Naive thymus-derived CD8-positive, alpha-beta T cell (primary cell): Measurements from ENCODE around the gene BMERB1. TPM values are rescaled to one million over a fixed set of nuclear protein-coding genes. Genes with fewer than 3 reads are reported as not detected.
A peak's percentile ranks its signal among the peaks of the same experiment; 100 is the strongest.
"Not testable (repeated sequence)": the region's sequence is repeated elsewhere in the genome, so short reads cannot be mapped to it uniquely, and the experiment has no call there.

ENCODE experiments used
- ATAC-seq, 2 donors: fragments of 150-1000 bp; cut with Tn5 transposase in 1 of 2; sonication (Bioruptor Pico), chemical (Tn5 transposase) in 1 of 2; 1 replicate in 1 of 2; 2 replicates in 1 of 2; pipeline ENCODE4 v1.10.0; 2021; ENCODE audit warnings: mild to moderate bottlenecking in 2 of 2, moderate library complexity in 2 of 2
- POLR2A ChIA-PET: fragments of 350-600 bp; sonication (Branson Sonifier 250); formaldehyde crosslinking; loops from one replicate; lab custom pipeline; 2021; ENCODE audit warnings: antibody characterized with exemption; lab: Charles Lee
- DNase-seq, 10 donors: peaks; one replicate each; pipeline versions ENCODE4 v3.0.0 to v3.0.0-alpha.2; 2020 to 2022
- H3K27ac Mint-ChIP-seq, 10 donors: one replicate each; pipeline ENCODE4 v1.8.0; 2020 to 2022; ENCODE audit warnings: mild to moderate bottlenecking in 10 of 10, mixed read lengths in 10 of 10, moderate library complexity in 4 of 10, inconsistent platforms in 1 of 10
- H3K27me3 Mint-ChIP-seq, 5 donors: one replicate each; pipeline ENCODE4 v1.8.0; 2021 to 2022; ENCODE audit warnings: mixed read lengths in 5 of 5
- H3K36me3 Mint-ChIP-seq, 3 donors: one replicate each; pipeline ENCODE4 v1.8.0; 2020 to 2022; ENCODE audit warnings: mixed read lengths in 3 of 3, mild to moderate bottlenecking in 2 of 3, inconsistent platforms in 1 of 3
- H3K4me1 Mint-ChIP-seq, 4 donors: one replicate each; pipeline ENCODE4 v1.8.0; 2021 to 2022; ENCODE audit warnings: mixed read lengths in 4 of 4
- H3K4me3 Mint-ChIP-seq, 10 donors: one replicate each; pipeline ENCODE4 v1.8.0; 2020 to 2022; ENCODE audit warnings: mild to moderate bottlenecking in 10 of 10, mixed read lengths in 10 of 10, moderate library complexity in 6 of 10, inconsistent platforms in 1 of 10
- H3K9me3 Mint-ChIP-seq, 9 donors: one replicate each; pipeline ENCODE4 v1.8.0; 2020 to 2022; ENCODE audit warnings: mixed read lengths in 9 of 9, mild to moderate bottlenecking in 3 of 9, inconsistent platforms in 1 of 9, moderate library complexity in 1 of 9
- polyA plus RNA-seq, 3 donors: library from polyadenylated mRNA; unstranded; fragments of 300-500 nt; fragmentation: Illumina TruSeq; gene quantifications; one replicate each; pipeline ENCODE4 v1.2.3, GENCODE V29; 2021
- total RNA-seq, 8 experiments: library from RNA in 2 of 8; stranded (reverse) in 2 of 8; gene quantifications; one replicate each; pipeline ENCODE4 v1.2.3 and lab custom pipeline; 2021 to 2026

The BMERB1 gene
- total and polyA plus RNA-seq, 5 experiments from 2014 or later = 1.4 to 4.6 (median 2.2) TPM

DNA sequence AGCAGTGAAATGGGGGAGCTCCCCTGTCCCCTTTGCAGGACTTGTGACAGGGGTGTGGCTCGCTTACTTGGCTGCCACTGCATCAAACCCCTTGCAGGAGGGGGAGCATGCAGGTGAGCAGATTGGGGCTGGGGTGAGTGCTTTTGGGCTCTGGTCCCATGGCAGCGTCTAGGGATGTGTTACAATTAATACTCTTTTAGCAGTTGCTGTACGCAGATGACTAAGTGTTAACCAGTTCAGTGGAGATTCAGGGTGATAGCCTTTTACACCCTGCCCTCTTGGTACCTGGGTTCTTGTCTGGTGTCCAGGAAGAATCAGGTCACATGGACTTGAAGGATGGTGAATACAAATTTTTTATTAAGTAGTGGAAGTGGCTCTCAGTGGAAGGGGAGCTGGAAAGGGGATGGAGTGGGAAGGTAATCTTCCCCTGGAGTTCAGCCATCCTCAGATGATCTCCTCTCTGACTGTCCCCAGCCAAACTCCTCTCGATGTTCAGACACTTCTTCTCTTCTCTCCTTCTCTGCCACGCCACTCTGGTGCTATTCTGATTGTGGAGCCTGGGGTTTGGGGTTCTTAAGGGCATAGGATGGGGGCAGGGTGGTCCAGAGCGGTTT lies 108.5 kb downstream of the BMERB1 start:
- Mint-ChIP-seq H3K4me3 (no peak overlapping the region), H3K27me3 (no peaks in the 10 kb centered on the region), H3K36me3 (peaks cover 0 to 5% (median 0%) of the 10 kb centered on the region in 3 donors), H3K4me1 (peaks cover 0 to 3% (median 0%) of the 10 kb centered on the region in 4 donors), H3K9me3 (peaks cover 0 to 3% (median 0%) of the 10 kb centered on the region in 9 donors), H3K27ac (no peak overlapping the region)
- POLR2A ChIA-PET = no interaction called here
- DNase-seq = no peak
- ATAC-seq = no peak

DNA sequence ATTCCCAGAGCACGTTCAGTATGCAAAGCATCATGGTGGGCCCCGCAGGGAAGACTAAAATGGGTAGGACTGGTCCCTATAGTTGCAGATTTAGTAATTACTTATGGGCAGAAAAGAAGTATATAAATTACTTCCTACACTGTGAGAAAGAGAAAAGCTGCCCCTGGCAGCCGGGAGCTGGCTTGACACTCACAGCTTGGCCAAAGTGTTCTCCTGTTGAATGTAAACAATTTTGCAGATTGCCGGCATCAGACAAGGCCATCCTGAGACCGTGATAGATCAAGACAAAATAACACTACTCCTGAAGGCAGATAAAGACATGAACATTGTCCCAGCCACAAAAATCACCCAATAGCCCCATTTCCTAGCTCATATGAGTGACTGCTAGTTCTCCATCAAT lies 110.0 kb downstream of the BMERB1 start:
- ATAC-seq (no peak), DNase-seq (no peak)
- Mint-ChIP-seq H3K36me3 (peaks cover 0 to 5% (median 0%) of the 10 kb centered on the region in 3 donors), H3K9me3 (peaks cover 0 to 3% (median 0%) of the 10 kb centered on the region in 9 donors), H3K4me1 (peaks cover 0 to 3% (median 0%) of the 10 kb centered on the region in 4 donors), H3K27ac (no peak overlapping the region), H3K4me3 (no peak overlapping the region), H3K27me3 (no peaks in the 10 kb centered on the region)
- POLR2A ChIA-PET = no interaction called here

DNA sequence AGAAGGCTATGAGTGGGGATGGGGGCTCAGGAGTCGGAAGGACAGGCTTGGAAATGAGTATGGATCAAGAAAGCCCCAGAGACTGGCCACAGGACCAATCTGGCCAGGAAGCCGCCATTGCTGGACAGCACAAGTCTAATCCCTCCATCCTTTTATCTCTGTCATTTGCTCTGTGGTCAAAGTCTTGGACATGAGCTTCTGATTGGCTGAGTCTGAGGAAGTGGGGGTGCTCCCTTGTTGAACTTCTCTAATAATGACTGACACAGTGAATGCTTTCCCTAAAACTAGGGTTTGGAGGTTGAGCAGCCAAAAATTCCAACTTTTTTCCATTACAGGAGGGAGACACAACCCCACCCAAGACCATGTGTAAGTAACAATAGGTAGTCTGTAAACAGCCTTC lies 111.2 kb downstream of the BMERB1 start:
- H3K9me3 Mint-ChIP-seq = peaks cover 0 to 3% (median 0%) of the 10 kb centered on the region in 9 donors
- DNase-seq (no peak), ATAC-seq (no peak)
- peaks cover 0 to 3% (median 0%) of the 10 kb centered on the region in 4 donors for H3K4me1 Mint-ChIP-seq
- peak overlapping the region in 1 of 10 donors; percentile 14 for H3K27ac Mint-ChIP-seq
- POLR2A ChIA-PET = interaction anchor here (0.7 kb wide), 1 partner anchor 15 kb away, joined by 3 read pairs; no protein-coding TSS in a partner anchor
- peaks cover 0 to 5% (median 0%) of the 10 kb centered on the region in 3 donors for H3K36me3 Mint-ChIP-seq
- H3K4me3 Mint-ChIP-seq = no peak overlapping the region
- H3K27me3 Mint-ChIP-seq = no peaks in the 10 kb centered on the region

DNA sequence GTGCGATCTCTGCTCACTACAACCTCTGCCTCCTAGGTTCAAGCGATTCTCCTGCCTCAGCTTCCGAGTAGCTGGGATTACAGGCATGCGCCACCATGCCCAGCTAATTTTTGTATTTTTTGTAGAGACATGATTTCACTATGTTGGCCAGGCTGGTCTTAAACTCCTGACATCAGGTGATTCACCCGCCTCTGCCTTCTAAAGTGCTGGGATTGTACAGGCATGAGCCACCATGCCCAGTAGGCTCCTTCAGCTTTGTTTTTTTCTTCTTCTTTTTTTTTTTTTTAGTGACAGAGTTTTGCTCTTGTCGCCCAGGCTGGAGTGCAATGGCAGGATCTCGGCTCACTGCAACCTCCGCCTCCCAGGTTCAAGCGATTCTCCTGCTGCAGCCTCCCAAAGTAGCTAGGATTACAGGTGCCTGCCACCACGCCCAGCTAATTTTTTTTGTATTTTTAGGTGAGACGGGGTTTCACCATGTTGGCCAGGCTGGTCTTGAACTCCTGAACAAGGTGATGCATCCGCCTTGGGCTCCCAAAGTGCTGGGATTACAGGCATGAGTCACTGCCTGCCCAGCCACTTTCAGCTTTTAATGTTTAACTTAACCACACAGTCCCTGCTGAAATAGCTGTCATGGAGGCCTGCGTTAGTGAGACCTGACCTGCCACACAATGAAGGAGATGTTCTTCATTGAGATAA lies 112.8 kb downstream of the BMERB1 start:
- not testable (repeated sequence) for ATAC-seq, H3K9me3 Mint-ChIP-seq, H3K27me3 Mint-ChIP-seq, H3K36me3 Mint-ChIP-seq, H3K27ac Mint-ChIP-seq, DNase-seq, H3K4me3 Mint-ChIP-seq, H3K4me1 Mint-ChIP-seq
- POLR2A ChIA-PET = interaction anchor here (0.7 kb wide), 1 partner anchor 48 kb away, joined by 3 read pairs; no protein-coding TSS in a partner anchor

DNA sequence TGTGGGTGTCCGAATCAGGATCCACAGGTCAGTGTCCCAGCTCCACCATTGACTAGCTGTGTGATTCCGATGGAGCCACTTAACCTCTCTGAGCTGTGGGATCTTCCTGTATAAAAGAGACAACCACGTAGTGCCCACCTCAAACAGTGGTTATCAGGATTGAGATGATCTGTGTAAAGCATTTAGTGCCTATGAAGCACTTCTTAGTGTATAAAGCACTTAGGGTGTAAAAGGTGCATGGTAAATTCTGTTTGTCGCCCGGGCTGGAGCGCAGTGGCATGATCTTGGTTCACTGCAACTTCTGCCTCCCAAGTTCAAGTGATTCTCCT lies 113.3 kb downstream of the BMERB1 start:
- ATAC-seq = no peak
- no peak overlapping the region for H3K4me3 Mint-ChIP-seq
- H3K27me3 Mint-ChIP-seq = no peaks in the 10 kb centered on the region
- no peak overlapping the region for H3K27ac Mint-ChIP-seq
- peaks cover 0 to 3% (median 0%) of the 10 kb centered on the region in 9 donors for H3K9me3 Mint-ChIP-seq
- peaks cover 0 to 2% (median under 1%) of the 10 kb centered on the region in 4 donors for H3K4me1 Mint-ChIP-seq
- POLR2A ChIA-PET = interaction anchor here (0.7 kb wide), 1 partner anchor 48 kb away, joined by 3 read pairs; no protein-coding TSS in a partner anchor
- no peak for DNase-seq
- H3K36me3 Mint-ChIP-seq = peaks cover 0 to 5% (median 0%) of the 10 kb centered on the region in 3 donors

DNA sequence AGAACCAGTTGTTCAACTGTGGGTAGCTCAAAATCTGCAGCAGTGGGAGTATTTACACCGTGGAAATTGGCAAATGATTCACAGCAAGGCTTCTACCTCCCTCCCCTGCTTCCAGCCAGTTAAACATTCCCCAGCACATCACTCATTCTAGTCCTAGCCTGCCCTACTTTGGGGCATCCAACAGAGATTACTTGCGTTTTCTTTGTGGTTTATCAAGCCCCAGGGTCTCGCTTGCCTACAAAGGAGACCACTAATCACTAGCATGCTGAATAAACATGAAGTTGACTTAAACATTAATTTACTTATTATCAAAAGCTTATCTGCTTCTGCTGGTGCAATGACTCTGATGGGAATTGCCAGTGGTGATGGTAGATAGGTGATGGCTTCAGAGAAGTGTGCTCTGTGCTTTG lies 114.1 kb downstream of the BMERB1 start:
- no peak for ATAC-seq
- Mint-ChIP-seq H3K27ac (peak overlapping the region in 1 of 10 donors; percentile 8), H3K4me1 (peaks cover 0 to 2% (median 0%) of the 10 kb centered on the region in 4 donors), H3K4me3 (no peak overlapping the region), H3K27me3 (no peaks in the 10 kb centered on the region), H3K9me3 (no peaks in the 10 kb centered on the region), H3K36me3 (no peaks in the 10 kb centered on the region)
- POLR2A ChIA-PET = no interaction called here
- DNase-seq = no peak

DNA sequence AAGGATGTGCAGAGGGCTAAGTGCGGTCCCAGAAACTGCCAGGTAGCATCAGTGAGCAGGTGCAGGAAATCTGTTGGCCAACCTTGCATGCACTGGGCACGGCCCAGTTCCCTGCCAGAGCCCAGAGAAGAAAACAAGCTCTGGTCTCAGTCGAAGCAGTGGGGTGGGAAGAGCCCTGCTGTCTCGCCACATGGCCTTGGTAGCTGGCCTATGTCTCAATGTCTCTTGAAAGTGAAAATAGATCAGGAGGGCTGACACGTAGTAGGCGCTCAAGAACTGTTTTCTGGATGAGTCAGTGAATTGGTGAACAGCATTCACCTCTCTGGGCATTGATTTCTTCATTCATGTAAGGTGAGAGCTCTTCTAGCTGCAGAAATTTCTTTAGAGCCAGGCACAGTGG lies 118.1 kb downstream of the BMERB1 start:
- Mint-ChIP-seq H3K4me3 (no peak overlapping the region), H3K4me1 (peaks cover 0 to 2% (median 0%) of the 10 kb centered on the region in 4 donors), H3K36me3 (no peaks in the 10 kb centered on the region), H3K27ac (peak overlapping the region in 2 of 10 donors; percentile 29 to 30), H3K27me3 (no peaks in the 10 kb centered on the region), H3K9me3 (no peaks in the 10 kb centered on the region)
- DNase-seq (no peak), ATAC-seq (no peak)
- POLR2A ChIA-PET = no interaction called here

DNA sequence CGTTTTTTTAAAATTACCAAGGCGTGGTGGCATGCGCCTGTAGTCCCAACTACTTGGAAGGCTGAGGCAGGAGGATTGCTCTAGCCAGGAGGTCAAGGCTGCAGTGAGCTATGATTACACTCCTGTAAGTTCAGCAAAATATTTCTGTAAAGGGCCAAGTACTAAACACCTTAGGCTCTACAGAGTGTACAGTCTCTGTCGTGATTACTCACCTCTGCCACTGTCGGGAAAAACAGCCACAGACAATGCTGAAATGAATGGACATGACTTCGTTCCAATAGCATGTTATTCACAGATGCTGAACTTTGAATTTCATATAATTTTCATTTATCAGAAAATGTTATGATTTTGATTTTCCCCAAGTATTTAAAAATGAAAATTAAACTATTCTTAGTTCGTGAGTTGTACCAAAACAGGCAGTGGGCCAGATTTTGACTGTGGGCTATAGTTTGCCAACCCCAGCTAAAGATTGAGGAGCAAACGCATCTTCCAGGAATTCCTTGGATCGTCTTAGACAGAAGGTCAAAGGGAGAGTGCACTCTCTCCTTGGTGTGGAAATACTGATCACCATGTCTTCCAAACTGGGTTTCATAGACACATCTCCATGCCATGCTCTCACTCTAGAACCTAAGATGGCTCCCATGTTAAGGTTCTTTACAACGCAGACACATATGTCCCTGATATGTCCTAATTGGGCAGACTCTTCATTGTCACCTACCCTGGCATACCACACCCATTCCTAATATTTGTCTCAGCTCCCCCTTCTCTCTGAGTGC lies 119.1 kb downstream of the BMERB1 start:
- DNase-seq = no peak
- POLR2A ChIA-PET = no interaction called here
- Mint-ChIP-seq H3K4me3 (no peak overlapping the region), H3K36me3 (no peaks in the 10 kb centered on the region), H3K27ac (peak overlapping the region in 2 of 10 donors; percentile 2 to 48), H3K27me3 (no peaks in the 10 kb centered on the region), H3K4me1 (peaks cover 0 to 2% (median 0%) of the 10 kb centered on the region in 4 donors), H3K9me3 (no peaks in the 10 kb centered on the region)
- no peak for ATAC-seq

DNA sequence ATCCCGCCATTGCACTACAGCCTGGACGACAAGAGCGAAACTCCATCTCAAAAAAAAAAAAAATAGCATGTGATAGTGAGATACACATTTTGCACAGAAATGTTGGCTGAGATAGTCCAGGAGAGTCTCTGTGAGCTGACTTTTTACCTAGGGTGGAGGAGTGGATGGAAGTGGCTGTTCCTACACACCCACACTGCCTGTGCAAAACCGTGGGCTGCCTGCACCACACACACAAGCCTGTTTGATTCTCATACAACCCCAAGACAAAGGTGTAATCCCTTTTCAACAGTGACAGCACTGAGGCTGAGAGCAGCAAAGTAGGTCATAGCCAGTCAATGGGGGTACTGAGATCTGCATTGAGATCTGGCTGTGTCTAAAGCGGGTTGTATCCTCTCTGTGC lies 121.7 kb downstream of the BMERB1 start:
- H3K9me3 Mint-ChIP-seq = no peaks in the 10 kb centered on the region
- no peaks in the 10 kb centered on the region for H3K4me1 Mint-ChIP-seq
- ATAC-seq (no peak), DNase-seq (no peak)
- POLR2A ChIA-PET = no interaction called here
- H3K27ac Mint-ChIP-seq = no peak overlapping the region
- no peaks in the 10 kb centered on the region for H3K36me3 Mint-ChIP-seq
- H3K4me3 Mint-ChIP-seq = no peak overlapping the region
- no peaks in the 10 kb centered on the region for H3K27me3 Mint-ChIP-seq

DNA sequence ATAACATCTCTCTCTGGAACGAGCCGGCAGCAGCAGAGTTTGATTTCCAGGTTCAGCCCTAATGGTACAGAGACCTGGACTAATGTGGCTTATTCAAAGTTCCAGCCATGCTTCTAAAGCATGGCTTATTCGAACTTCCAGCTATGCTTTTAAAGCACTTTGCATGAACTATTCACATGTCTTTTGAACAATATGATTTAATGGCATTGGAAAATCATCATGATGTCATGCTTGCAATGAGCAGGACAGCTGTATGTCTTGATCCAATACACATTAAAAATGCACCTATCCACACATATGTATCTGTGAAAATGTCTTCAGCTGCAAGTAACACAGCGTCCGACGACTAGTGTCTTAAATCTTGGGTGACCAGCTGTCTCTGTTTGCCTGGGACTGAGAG lies 122.9 kb downstream of the BMERB1 start:
- no peak for DNase-seq
- no peaks in the 10 kb centered on the region for H3K36me3 Mint-ChIP-seq
- H3K4me1 Mint-ChIP-seq = no peaks in the 10 kb centered on the region
- no peak overlapping the region for H3K27ac Mint-ChIP-seq
- no peaks in the 10 kb centered on the region for H3K27me3 Mint-ChIP-seq
- no peak overlapping the region for H3K4me3 Mint-ChIP-seq
- ATAC-seq = no peak
- no peaks in the 10 kb centered on the region for H3K9me3 Mint-ChIP-seq
- POLR2A ChIA-PET = no interaction called here

DNA sequence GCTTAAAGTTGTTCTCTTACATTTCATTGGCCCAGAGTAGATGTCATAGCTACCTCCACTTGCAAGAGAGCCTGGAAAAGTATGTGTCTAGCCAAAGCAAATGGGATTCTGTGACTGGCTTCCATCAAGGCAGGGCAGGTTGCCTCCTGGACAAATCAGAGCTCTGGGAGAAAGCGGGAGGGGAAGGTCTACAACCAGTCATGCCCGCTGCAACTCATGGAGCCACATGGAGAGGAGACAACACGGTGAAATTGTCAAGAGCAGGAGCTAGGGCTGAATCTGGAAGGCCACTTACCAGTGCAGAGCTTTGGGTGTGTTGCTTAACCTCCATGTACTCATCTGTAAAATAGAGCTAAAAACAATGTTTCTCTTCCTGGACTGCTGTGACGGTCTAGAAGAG lies 124.8 kb downstream of the BMERB1 start:
- POLR2A ChIA-PET = no interaction called here
- Mint-ChIP-seq H3K27ac (no peak overlapping the region), H3K4me3 (no peak overlapping the region), H3K27me3 (no peaks in the 10 kb centered on the region), H3K4me1 (no peaks in the 10 kb centered on the region), H3K9me3 (peaks cover 0 to 4% (median 0%) of the 10 kb centered on the region in 9 donors), H3K36me3 (peaks cover 0 to 4% (median 3%) of the 10 kb centered on the region in 3 donors)
- DNase-seq = no peak
- no peak for ATAC-seq

DNA sequence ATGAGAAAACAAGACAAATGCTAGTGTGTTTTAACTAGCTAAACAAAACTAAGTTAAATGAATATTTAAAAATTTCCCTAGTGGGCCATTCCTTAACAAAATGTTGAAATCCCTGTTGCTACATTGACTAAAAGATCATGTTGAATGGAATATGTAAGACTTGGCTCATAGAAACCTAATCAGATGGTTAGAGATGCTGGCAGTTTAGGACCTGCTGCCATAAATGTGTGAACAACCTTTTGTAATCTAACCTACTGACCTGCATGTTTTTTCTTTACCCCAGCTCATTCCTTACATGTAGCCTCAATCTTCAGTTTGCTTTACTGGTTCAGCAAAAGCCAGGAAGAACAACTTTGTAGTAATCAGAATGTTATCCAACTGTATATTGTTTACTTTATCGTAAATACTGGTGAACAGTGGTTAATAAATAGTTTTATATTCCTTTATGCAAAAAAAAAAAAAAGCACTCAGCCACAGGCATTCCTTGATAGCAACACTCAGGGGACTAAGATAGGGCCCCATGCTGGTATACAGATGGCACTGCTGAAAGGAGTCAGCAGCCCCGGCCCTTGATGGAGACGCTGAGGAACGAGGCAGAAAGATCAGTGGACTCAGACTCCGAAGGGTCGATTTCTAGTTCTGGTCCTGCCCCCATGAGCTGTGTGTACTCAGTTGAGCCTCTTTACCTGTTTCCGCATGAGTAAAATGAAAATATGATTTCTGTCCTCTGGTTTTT lies 130.4 kb downstream of the BMERB1 start:
- ATAC-seq (no peak), DNase-seq (no peak)
- H3K36me3 Mint-ChIP-seq = peaks cover 0 to 4% (median 3%) of the 10 kb centered on the region in 3 donors
- no peaks in the 10 kb centered on the region for H3K27me3 Mint-ChIP-seq
- no peak overlapping the region for H3K27ac Mint-ChIP-seq
- POLR2A ChIA-PET = no interaction called here
- no peak overlapping the region for H3K4me3 Mint-ChIP-seq
- H3K4me1 Mint-ChIP-seq = no peaks in the 10 kb centered on the region
- peaks cover 0 to 4% (median 0%) of the 10 kb centered on the region in 9 donors for H3K9me3 Mint-ChIP-seq
